GM21723 (cell line): ENCODE measurements around the gene PPP6R3.
"Not testable (repeated sequence)": the region's sequence is repeated elsewhere in the genome, so short reads cannot be mapped to it uniquely, and the experiment has no call there.

Experiments used
- ATAC-seq: cut with Tn5 transposase; IDR thresholded peaks from one replicate; pipeline ENCODE4 v1.9.1; 2021; ENCODE audit warnings: mild to moderate bottlenecking, moderate library complexity; ENCODE audit not compliant: unreplicated experiment

The PPP6R3 gene

GRCh38 chr11:68589547-68590216 is 129.1 kb downstream of the PPP6R3 start:
- ATAC-seq: no peak

- ATAC-seq: no peak
Measured at GRCh38 chr11:68591719-68592118, 131.2 kb downstream of the PPP6R3 start.

- no peak for ATAC-seq
Measured at GRCh38 chr11:68593441-68593840, 132.9 kb downstream of the PPP6R3 start.

GRCh38 chr11:68594123-68594522 is 133.6 kb downstream of the PPP6R3 start:
- no peak for ATAC-seq

- ATAC-seq: no peak
Measured at GRCh38 chr11:68596231-68596630, 135.7 kb downstream of the PPP6R3 start.

- ATAC-seq: no peak
Measured at GRCh38 chr11:68598816-68599653, 138.5 kb downstream of the PPP6R3 start.

- no peak for ATAC-seq
Measured at GRCh38 chr11:68601147-68601546, 140.6 kb downstream of the PPP6R3 start.

DNA sequence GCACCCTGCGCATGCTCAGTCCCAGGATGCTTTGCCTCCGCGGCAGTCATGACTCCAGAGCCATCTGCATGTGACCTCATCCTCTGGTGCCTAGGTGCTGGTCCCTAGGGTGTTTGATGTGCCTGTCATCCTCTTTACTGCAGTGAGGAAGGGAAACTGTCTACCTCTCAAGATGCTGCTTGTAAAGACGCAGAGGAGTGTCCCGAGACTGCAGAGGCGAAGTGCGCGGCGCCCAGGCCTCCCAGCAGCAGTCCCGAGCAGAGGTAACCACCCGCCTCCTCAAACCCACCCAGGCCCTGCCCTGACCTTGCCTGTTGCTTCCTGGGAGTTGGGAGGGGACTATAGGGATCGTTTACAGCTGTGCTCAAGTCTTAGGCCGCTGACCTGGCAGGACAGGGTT is 149.2 kb downstream of the PPP6R3 start:
- ATAC-seq: no peak

DNA sequence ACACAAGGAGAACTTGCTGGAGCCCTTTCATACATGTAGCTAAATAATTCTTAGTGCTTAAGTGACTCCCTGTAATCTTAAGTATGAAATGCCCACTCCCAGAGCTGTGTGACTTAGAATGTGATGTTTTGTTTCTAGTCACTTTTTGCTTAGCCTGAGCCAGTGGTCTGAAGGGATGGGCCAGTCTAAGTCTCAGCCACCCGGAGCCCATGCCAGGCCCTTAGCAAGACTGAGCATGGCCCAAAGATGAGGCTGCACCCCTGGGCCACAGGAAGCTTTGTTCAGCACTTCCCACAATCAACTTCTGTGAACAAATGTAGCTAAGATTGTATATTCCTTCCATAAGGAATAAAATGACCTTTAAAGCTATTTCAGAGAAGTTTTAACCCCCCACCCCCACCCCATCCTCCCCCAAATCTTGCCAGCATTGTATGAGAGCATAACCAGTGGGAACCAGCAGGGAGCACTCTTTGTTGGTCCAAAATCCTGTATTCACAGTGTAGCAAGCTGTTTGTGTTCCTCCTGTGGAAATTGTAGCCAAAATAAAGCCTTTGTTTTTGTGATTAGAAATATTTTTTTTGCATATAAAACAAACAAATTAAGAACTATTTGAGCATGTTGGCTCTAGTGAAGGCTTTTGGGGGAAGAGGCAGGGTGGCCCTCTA is 150.0 kb downstream of the PPP6R3 start:
- ATAC-seq: no peak

DNA sequence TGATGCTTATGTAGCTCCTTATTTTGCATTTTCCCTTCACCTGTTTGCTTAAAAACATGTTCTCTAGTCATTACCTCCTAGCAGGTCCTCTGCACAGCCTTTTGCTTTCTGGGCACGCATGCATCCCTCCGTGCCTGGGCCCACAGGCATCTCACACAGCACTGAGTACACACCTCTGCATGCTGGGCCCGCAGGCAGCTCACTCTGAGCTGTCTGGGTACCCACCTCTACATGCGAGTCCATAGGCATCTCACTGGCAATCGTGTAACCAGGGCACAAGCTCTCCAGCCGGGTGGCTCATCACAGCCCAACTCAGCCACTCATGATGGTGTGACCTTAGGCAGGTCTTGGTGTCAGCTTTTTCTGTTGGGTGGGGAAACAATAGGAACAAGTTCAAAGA is 155.1 kb downstream of the PPP6R3 start:
- no peak for ATAC-seq

GRCh38 chr11:68617925-68618809 is 157.6 kb downstream of the PPP6R3 start:
- ATAC-seq: no peak

GRCh38 chr11:68621826-68622225 is 161.3 kb downstream of the PPP6R3 start:
- no peak for ATAC-seq

DNA sequence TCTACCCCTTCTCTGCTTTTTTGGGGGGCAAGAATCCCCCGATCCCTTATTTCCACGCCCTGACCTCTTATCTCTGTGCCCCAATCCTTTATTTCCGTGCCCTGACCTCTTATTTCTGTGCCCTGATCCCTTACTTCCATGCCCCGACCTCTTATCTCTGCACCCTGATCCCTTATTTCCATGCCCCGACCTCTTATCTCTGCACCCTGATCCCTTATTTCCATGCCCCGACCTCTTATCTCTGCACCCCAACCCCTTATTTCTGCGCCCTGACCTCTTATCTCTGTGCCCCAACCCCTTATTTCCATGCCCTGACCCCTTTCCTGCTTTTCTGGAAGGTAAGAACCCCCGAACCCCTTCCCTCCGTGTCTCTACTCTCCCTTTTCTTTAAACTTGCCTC is 163.2 kb downstream of the PPP6R3 start:
- ATAC-seq: not testable (repeated sequence)

DNA sequence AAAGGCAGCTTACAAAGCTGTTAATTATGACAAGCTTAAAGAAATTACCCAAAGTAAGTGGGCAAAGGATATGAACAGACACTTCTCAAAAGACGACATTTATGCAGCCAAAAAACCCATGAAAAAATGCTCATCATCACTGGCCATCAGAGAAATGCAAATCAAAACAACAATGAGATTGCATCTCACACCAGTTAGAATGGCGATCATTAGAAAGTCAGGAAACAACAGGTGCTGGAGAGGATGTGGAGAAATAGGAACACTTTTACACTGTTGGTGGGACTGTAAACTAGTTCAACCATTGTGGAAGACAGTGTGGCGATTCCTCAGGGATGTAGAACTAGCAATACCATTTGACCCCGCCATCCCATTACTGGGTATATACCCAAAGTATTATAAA is 164.5 kb downstream of the PPP6R3 start:
- not testable (repeated sequence) for ATAC-seq

GRCh38 chr11:68626236-68626635 is 165.7 kb downstream of the PPP6R3 start:
- ATAC-seq: not testable (repeated sequence)

DNA sequence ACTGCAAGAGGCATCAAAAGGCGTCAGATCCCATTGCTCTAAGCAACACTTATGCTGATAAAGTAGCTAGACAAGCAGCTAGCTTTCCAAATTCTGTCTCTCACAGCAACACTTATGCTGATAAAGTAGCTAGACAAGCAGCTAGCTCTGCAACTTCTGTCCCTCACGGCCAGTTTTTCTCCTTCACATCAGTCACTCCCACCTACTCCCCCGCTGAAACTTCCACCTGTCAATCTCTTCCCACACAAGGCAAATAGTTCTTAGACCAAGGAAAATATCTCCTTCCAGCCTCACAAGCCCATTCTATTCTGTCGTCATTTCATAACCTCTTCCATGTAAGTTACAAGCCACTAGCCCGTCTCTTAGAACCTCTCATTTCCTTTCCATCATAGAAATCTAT is 168.3 kb downstream of the PPP6R3 start:
- ATAC-seq: not testable (repeated sequence)

- not testable (repeated sequence) for ATAC-seq
Measured at GRCh38 chr11:68632375-68632774, 171.8 kb downstream of the PPP6R3 start.

DNA sequence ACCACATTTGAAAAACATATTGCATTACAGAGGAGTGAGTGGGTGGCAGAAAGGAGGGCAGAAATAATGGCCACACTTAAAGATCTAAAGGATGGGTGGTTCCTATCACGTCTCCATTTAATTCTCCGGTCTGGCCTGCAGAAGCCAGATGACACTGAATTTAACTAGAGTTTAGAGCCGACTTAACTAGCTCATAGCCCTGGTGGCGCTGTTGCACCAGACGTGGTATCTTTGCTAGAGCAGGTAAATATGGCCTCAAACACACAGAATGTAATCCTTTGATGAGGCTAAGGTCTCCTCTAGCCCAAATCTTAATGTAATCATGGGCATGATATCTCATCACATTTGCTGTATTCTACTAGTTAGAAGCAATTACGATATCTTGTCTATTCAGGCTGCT is 172.2 kb downstream of the PPP6R3 start:
- ATAC-seq: no peak

- not testable (repeated sequence) for ATAC-seq
Measured at GRCh38 chr11:68634606-68635005, 174.1 kb downstream of the PPP6R3 start.

DNA sequence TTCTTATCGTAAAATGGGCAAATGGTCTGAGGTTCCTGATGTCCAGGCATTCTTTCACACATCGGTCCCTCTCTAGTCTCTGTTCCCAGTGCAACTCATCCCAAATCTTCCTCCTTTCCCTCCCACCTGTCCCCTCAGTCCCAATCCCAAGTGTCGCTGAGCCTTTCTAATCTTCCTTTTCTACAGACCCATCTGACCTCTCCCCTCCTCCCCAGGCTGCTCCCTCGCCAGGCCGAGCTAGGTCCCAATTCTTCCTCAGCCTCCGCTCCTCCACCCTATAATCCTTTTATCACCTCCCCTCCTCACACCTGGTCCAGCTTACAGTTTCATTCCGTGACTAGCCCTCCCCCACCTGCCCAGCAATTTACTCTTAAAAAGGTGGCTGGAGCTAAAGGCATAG is 174.6 kb downstream of the PPP6R3 start:
- ATAC-seq: not testable (repeated sequence)

GRCh38 chr11:68635883-68636282 is 175.3 kb downstream of the PPP6R3 start:
- ATAC-seq: not testable (repeated sequence)
